Measurements from ENCODE around the gene ZNG1C. TPM values are rescaled to one million over a fixed set of nuclear protein-coding genes. Genes with fewer than 3 reads are reported as not detected.
"Not testable (repeated sequence)": the region's sequence is repeated elsewhere in the genome, so short reads cannot be mapped to it uniquely, and the experiment has no call there.

ZNG1C gene
- total RNA-seq: 10 to 100 TPM; 17.1 to 25.2 (median 23.0) TPM

DNA sequence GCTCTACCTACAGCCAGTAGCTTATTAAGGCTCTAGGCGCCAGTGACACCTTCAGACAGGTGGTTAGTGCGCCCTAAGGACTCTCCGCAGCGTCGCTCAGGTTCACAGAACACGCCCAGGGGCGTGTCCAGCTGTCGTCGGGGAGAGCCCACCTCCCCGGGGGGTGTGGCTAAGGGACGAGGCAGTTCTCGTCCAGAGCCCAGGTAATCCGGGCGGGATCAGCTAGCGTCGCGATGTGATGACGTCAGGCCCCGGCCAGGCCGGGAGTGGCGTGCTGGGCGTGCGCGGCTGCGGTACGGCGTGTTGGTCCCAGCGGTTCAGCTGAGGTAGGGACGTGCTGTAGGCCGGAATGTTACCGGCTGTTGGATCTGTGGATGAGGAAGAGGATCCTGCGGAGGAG is at the start of gene ZNG1C:
Gene ZNG1C, plus strand, starts transcription at position 301 of the 400 bp plus-strand sequence. Its CDS starts 49 bp downstream, at position 350.
- TF ChIP-seq, protein P1, sequence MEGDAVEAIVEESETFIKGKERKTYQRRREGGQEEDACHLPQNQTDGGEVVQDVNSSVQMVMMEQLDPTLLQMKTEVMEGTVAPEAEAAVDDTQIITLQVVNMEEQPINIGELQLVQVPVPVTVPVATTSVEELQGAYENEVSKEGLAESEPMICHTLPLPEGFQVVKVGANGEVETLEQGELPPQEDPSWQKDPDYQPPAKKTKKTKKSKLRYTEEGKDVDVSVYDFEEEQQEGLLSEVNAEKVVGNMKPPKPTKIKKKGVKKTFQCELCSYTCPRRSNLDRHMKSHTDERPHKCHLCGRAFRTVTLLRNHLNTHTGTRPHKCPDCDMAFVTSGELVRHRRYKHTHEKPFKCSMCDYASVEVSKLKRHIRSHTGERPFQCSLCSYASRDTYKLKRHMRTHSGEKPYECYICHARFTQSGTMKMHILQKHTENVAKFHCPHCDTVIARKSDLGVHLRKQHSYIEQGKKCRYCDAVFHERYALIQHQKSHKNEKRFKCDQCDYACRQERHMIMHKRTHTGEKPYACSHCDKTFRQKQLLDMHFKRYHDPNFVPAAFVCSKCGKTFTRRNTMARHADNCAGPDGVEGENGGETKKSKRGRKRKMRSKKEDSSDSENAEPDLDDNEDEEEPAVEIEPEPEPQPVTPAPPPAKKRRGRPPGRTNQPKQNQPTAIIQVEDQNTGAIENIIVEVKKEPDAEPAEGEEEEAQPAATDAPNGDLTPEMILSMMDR (IDR thresholded peaks at IDR 0.05; ENCODE audit: low read depth): not testable (repeated sequence)

DNA sequence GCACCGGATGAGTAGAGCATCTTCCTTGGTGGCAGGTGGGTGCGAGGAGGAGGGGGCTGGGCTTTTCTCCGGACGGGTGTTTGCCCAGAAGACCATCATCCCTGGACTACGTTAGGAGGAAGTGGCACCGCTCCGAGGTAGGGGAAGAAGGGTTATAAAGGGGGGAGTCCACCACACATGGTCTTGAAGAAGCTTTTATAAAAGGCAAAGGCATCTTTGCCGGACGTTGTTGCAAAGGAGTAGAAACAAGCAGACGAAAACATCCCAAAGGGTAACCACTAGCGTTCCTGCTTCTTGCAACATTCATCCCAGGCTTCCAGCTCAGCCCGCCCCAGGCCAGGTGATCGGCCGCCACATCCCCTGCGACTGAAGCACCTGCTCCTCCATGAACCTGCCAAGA is 60.8 kb downstream of the ZNG1C start, which contains the start of gene FOXD4L3:
Gene FOXD4L3, plus strand, starts transcription at position 301 of the 400 bp plus-strand sequence. Its CDS starts 85 bp downstream, at position 386.
- TF ChIP-seq, protein P1 (IDR thresholded peaks at IDR 0.05; ENCODE audit: low read depth): not testable (repeated sequence)

Other genes with a start within 250 kb of the ZNG1C start
- gene FOXD4L3, start 60.9 kb downstream of the ZNG1C start, total RNA-seq: not detected
- 10 to 100 TPM; 12.2 to 28.3 (median 20.9) TPM for gene PGM5, start 114.6 kb downstream of the ZNG1C start, total RNA-seq

Data from subcutaneous adipose tissue (tissue), 4 donors.